CD4-positive, alpha-beta T cell (primary cell): ENCODE measurements around the gene EMILIN1. TPM values are rescaled to one million over a fixed set of nuclear protein-coding genes. Genes with fewer than 3 reads are reported as not detected.

Experiments
- ATAC-seq: fragments of 200-7000 bp; cut with Tn5 transposase; one replicate; pipeline ENCODE4 v1.10.0; 2022; ENCODE audit warnings: mild to moderate bottlenecking; ENCODE audit not compliant: poor library complexity
- CTCF ChIA-PET: fragments of 350-600 bp; sonication (Branson Sonifier 250); formaldehyde crosslinking; loops from one replicate; lab custom pipeline; 2021; ENCODE audit warnings: antibody characterized with exemption, inconsistent platforms; lab: Charles Lee
- POLR2A ChIA-PET: fragments of 350-600 bp; sonication (Branson Sonifier 250); formaldehyde crosslinking; loops from one replicate; lab custom pipeline; 2021; ENCODE audit warnings: antibody characterized with exemption, inconsistent platforms; lab: Charles Lee
- DNase-seq, 14 experiments: peaks; one replicate each; pipeline ENCODE4 v3.0.0-alpha.2; 2013 to 2020; ENCODE audit warnings: mixed read lengths in 2 of 14
- H3K27ac ChIP-seq, 2 donors: one replicate each; pipeline versions ENCODE4 v1.5.1 to v1.7.0; 2013; ENCODE audit warnings: low read length in 2 of 2, low read depth in 1 of 2, mild to moderate bottlenecking in 1 of 2
- H3K27me3 ChIP-seq, 2 experiments: 1 replicate in 1 of 2; 2 replicates in 1 of 2; pipeline versions ENCODE4 v1.6.1 to v1.7.0; 2013; ENCODE audit warnings: low read length in 2 of 2, control low read depth in 1 of 2, mild to moderate bottlenecking in 1 of 2, moderate library complexity in 1 of 2; ENCODE audit not compliant: insufficient read depth in 2 of 2, control insufficient read depth in 1 of 2
- H3K36me3 ChIP-seq: one replicate; pipeline ENCODE4 v1.6.1; 2013; ENCODE audit warnings: low read length, control low read depth; ENCODE audit not compliant: insufficient read depth
- H3K4me1 ChIP-seq: one replicate; pipeline ENCODE4 v1.6.1; 2013; ENCODE audit warnings: low read length, control low read depth; ENCODE audit not compliant: insufficient read depth
- H3K4me3 ChIP-seq: one replicate; pipeline ENCODE4 v1.5.1; 2013; ENCODE audit warnings: mild to moderate bottlenecking, low read length, moderate library complexity
- H3K9me3 ChIP-seq, 2 experiments: 1 replicate in 1 of 2; 2 replicates in 1 of 2; pipeline versions ENCODE4 v1.6.1 to v1.7.0; 2013; ENCODE audit warnings: low read length in 2 of 2, mild to moderate bottlenecking in 2 of 2, control low read depth in 1 of 2, moderate library complexity in 1 of 2; ENCODE audit not compliant: control insufficient read depth in 1 of 2, insufficient read depth in 1 of 2
- H3K27ac Mint-ChIP-seq: one replicate; pipeline ENCODE4 v1.8.0; 2020; ENCODE audit warnings: mixed read lengths
- H3K27me3 Mint-ChIP-seq: one replicate; pipeline ENCODE4 v1.8.0; 2021; ENCODE audit warnings: mixed read lengths
- H3K36me3 Mint-ChIP-seq: one replicate; pipeline ENCODE4 v1.8.0; 2021; ENCODE audit warnings: low read depth, mixed read lengths
- H3K4me1 Mint-ChIP-seq: one replicate; pipeline ENCODE4 v1.8.0; 2021; ENCODE audit warnings: low read depth, mixed read lengths
- H3K4me3 Mint-ChIP-seq: one replicate; pipeline ENCODE4 v1.8.0; 2020; ENCODE audit warnings: mild to moderate bottlenecking, mixed read lengths
- H3K9me3 Mint-ChIP-seq: one replicate; pipeline ENCODE4 v1.8.0; 2020; ENCODE audit warnings: mixed read lengths
- CTCF ChIP-seq: fragments of 200-600 bp; IDR thresholded peaks from one replicate; pipeline ENCODE4 v1.8.0; 2022; ENCODE audit warnings: antibody characterized with exemption, mild to moderate bottlenecking
- intact Hi-C, 2 experiments: fragments of 100-400 bp; cut with DNase I in 1 of 2; cut with micrococcal nuclease in 1 of 2; formaldehyde crosslinking; loops; one replicate each; pipeline versions ENCODE4 v1.15.1 to v1.9.0; 2023 to 2025; cut with DNase I, micrococcal nuclease
- total RNA-seq, 174 experiments: library from RNA in 2 of 174; stranded (reverse) in 2 of 174; gene quantifications; one replicate each; pipeline ENCODE4 v1.2.3 and lab custom pipeline; 2021 to 2026

The EMILIN1 gene
- total RNA-seq, 2 experiments from 2014 or later, result 0.14 to 0.25 TPM

- H3K4me3 Mint-ChIP-seq, result peak overlapping the region; percentile 38
- POLR2A ChIA-PET, result interaction anchor here (1.0 kb wide), 1 partner anchor 42 kb away, joined by 3 read pairs; no protein-coding TSS in a partner anchor
Measured at GRCh38 chr2:27128668-27129571, 50.5 kb downstream of the EMILIN1 start.

GRCh38 chr2:27130396-27130795 is 52.0 kb downstream of the EMILIN1 start:
- ATAC-seq, result no peak
- TF ChIP-seq CTCF, result no peak
- ChIA-PET CTCF (no interaction called here), POLR2A (no interaction called here)
- no peak for DNase-seq
- peaks cover 36% of the 10 kb centered on the region for H3K36me3 ChIP-seq
- H3K4me3 Mint-ChIP-seq, result peak overlapping the region; percentile 56
- no peaks in the 10 kb centered on the region for H3K27me3 ChIP-seq
- H3K27ac Mint-ChIP-seq, result peak overlapping the region; percentile 51
- peaks cover 40% of the 10 kb centered on the region for H3K36me3 Mint-ChIP-seq
- no peaks in the 10 kb centered on the region for H3K9me3 Mint-ChIP-seq
- H3K4me1 Mint-ChIP-seq, result peaks cover 19% of the 10 kb centered on the region
- no peak overlapping the region for H3K4me3 ChIP-seq
- H3K27me3 Mint-ChIP-seq, result no peaks in the 10 kb centered on the region
- H3K9me3 ChIP-seq, result no peaks in the 10 kb centered on the region
- no peak overlapping the region for H3K27ac ChIP-seq
- peaks cover 30% of the 10 kb centered on the region for H3K4me1 ChIP-seq
- intact Hi-C loops, result loop anchor here in 1 of 2 experiments (5.0 kb wide), 1 partner anchor 58 kb away; the partner anchor contains the start of gene OST4

More at GRCh38 chr2:27128668-27129571, 50.5 kb downstream of the EMILIN1 start:
- H3K36me3 ChIP-seq, result peaks cover 36% of the 10 kb centered on the region
- no peaks in the 10 kb centered on the region for H3K27me3 Mint-ChIP-seq
- intact Hi-C loops, result no loop called here
- H3K9me3 ChIP-seq, result no peaks in the 10 kb centered on the region
- H3K27ac Mint-ChIP-seq, result peak overlapping the region; percentile 44
- H3K4me3 ChIP-seq, result no peak overlapping the region
- no peak for DNase-seq
- H3K4me1 ChIP-seq, result peaks cover 25% of the 10 kb centered on the region
- no peak for ATAC-seq
- CTCF ChIA-PET, result no interaction called here
- H3K36me3 Mint-ChIP-seq, result peaks cover 40% of the 10 kb centered on the region
- H3K4me1 Mint-ChIP-seq, result peaks cover 14% of the 10 kb centered on the region
- no peak for TF ChIP-seq CTCF
- H3K27ac ChIP-seq, result no peak overlapping the region
- no peaks in the 10 kb centered on the region for H3K27me3 ChIP-seq
- no peaks in the 10 kb centered on the region for H3K9me3 Mint-ChIP-seq

GRCh38 chr2:27131429-27131828 is 53.0 kb downstream of the EMILIN1 start:
- POLR2A ChIA-PET, result interaction anchor here (1.2 kb wide), 1 partner anchor 8 kb away, joined by 3 read pairs; the partner anchor contains the start of gene ABHD1
- intact Hi-C loops, result loop anchor here in 1 of 2 experiments (5.0 kb wide), 1 partner anchor 59 kb away; the partner anchor contains the start of gene OST4
- peak overlapping the region; percentile 46 for H3K4me3 Mint-ChIP-seq

More at GRCh38 chr2:27131429-27131828, 53.0 kb downstream of the EMILIN1 start:
- TF ChIP-seq CTCF, result no peak
- peaks cover 30% of the 10 kb centered on the region for H3K4me1 ChIP-seq
- H3K27ac ChIP-seq, result no peak overlapping the region
- ATAC-seq (no peak), DNase-seq (no peak)
- Mint-ChIP-seq H3K4me1 (peaks cover 19% of the 10 kb centered on the region), H3K9me3 (no peaks in the 10 kb centered on the region), H3K27ac (no peak overlapping the region), H3K27me3 (no peaks in the 10 kb centered on the region), H3K36me3 (peaks cover 40% of the 10 kb centered on the region)
- H3K4me3 ChIP-seq, result no peak overlapping the region
- H3K9me3 ChIP-seq, result no peaks in the 10 kb centered on the region
- CTCF ChIA-PET, result interaction anchor here (0.9 kb wide), 1 partner anchor 148 kb away, joined by 3 read pairs; no protein-coding TSS in a partner anchor
- no peaks in the 10 kb centered on the region for H3K27me3 ChIP-seq
- H3K36me3 ChIP-seq, result peaks cover 36% of the 10 kb centered on the region
